ENCODE data around the gene ARHGAP22. TPM values are rescaled to one million over a fixed set of nuclear protein-coding genes. Genes with fewer than 3 reads are reported as not detected.

ARHGAP22 gene
- total RNA-seq, 1 experiment from 2014 or later: 9.9 TPM

DNA sequence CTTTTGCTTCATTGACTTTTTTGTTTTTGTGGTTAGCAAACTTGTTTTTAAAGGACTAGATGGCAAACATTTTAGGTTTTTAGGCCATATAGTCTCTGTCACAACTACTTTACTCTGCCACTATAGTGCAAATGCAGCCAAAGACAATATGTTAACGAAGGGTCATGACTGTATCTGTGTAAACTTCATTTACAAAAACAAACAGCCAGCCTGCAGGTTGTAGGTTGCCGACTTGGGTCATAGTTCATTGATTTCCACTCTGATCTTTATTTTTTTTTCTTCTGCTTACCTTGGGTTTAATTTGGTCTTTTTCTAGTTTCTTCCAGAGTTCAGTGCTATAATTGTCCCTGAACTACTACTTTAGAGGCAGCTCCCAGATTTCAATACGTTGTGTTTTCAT, 120.0 kb downstream of the ARHGAP22 start:
- Histone ChIP-seq H3K9ac (ENCODE audit: low read length) (no peak overlapping the region), H3K27me3 (ENCODE audit: insufficient read depth, low read length) (no peaks in the 10 kb centered on the region), H3K4me1 (ENCODE audit: control insufficient read depth in 1 of 2, insufficient read depth in 2 of 2, low read length in 2 of 2) (no peaks in the 10 kb centered on the region), H3K9me3 (ENCODE audit: control insufficient read depth in 1 of 2, insufficient read depth in 1 of 2, low read depth in 1 of 2, low read length in 2 of 2) (no peaks in the 10 kb centered on the region), H3K36me3 (ENCODE audit: control insufficient read depth in 1 of 2, insufficient read depth in 2 of 2, low read length in 2 of 2) (no peaks in the 10 kb centered on the region), H3K9me2 (ENCODE audit: insufficient read depth) (no peaks in the 10 kb centered on the region), H3K27ac (ENCODE audit: low read depth, low read length) (no peak overlapping the region), H3K4me2 (ENCODE audit: low read length) (no peak overlapping the region), H3K4me3 (replicated peaks in 1 of 2; ENCODE audit: low read depth in 1 of 2, low read length in 2 of 2) (no peak overlapping the region), H2AFZ (ENCODE audit: low read depth, low read length, poor library complexity, severe bottlenecking) (no peak overlapping the region), H4K20me1 (ENCODE audit: insufficient read depth) (no peaks in the 10 kb centered on the region), H3K79me2 (ENCODE audit: insufficient read depth, low read length) (no peaks in the 10 kb centered on the region)
- intact Hi-C loops (cut with micrococcal nuclease): no loop called here
- POLR2A ChIA-PET: no interaction called here
- CTCF ChIA-PET: no interaction called here
- ATAC-seq (no peak), DNase-seq (ENCODE audit: low read depth, low spot score) (no peak)
- no TSS peak for BruUV-seq (replicated peaks)
- RAD21 ChIA-PET (ENCODE audit: low non-redundant PET in 1 of 2, low total read pairs in 2 of 2, uncharacterized antibody in 2 of 2, unreplicated experiment in 2 of 2): no interaction called here
- TF ChIP-seq, protein P1, sequence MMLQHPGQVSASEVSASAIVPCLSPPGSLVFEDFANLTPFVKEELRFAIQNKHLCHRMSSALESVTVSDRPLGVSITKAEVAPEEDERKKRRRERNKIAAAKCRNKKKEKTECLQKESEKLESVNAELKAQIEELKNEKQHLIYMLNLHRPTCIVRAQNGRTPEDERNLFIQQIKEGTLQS (IDR thresholded peaks at IDR 0.05): no peak
- TF ChIP-seq SP1 (IDR thresholded peaks at IDR 0.05; ENCODE audit: low read depth) (no peak), SIN3A (IDR thresholded peaks at IDR 0.05; ENCODE audit: low read depth) (no peak), EZH2phosphoT487 (IDR thresholded peaks at IDR 0.05; ENCODE audit: borderline replicate concordance) (no peak), CBX3 (IDR thresholded peaks at IDR 0.05; ENCODE audit: low read depth) (no peak), RAD21 (IDR thresholded peaks at IDR 0.05; ENCODE audit: low read depth) (no peak), POLR2A (IDR thresholded peaks at IDR 0.05; ENCODE audit: borderline replicate concordance, extremely low read depth, insufficient read depth, insufficient read length) (no peak), TCF7L2 (IDR thresholded peaks at IDR 0.05; ENCODE audit: borderline replicate concordance, extremely low read depth, insufficient read depth, insufficient read length) (no peak), EGR1 (IDR thresholded peaks at IDR 0.05; ENCODE audit: low read depth) (no peak), EZH2 (IDR thresholded peaks at IDR 0.05) (no peak)
- TF ChIP-seq, protein P2, sequence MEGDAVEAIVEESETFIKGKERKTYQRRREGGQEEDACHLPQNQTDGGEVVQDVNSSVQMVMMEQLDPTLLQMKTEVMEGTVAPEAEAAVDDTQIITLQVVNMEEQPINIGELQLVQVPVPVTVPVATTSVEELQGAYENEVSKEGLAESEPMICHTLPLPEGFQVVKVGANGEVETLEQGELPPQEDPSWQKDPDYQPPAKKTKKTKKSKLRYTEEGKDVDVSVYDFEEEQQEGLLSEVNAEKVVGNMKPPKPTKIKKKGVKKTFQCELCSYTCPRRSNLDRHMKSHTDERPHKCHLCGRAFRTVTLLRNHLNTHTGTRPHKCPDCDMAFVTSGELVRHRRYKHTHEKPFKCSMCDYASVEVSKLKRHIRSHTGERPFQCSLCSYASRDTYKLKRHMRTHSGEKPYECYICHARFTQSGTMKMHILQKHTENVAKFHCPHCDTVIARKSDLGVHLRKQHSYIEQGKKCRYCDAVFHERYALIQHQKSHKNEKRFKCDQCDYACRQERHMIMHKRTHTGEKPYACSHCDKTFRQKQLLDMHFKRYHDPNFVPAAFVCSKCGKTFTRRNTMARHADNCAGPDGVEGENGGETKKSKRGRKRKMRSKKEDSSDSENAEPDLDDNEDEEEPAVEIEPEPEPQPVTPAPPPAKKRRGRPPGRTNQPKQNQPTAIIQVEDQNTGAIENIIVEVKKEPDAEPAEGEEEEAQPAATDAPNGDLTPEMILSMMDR (IDR thresholded peaks at IDR 0.05 in 2 of 3, conservative IDR thresholded peaks at IDR 0.05 in 1 of 3; ENCODE audit: borderline replicate concordance in 1 of 3, insufficient read depth in 1 of 3, low read depth in 2 of 3, low read length in 2 of 3): no peak
- TF ChIP-seq, protein P3, sequence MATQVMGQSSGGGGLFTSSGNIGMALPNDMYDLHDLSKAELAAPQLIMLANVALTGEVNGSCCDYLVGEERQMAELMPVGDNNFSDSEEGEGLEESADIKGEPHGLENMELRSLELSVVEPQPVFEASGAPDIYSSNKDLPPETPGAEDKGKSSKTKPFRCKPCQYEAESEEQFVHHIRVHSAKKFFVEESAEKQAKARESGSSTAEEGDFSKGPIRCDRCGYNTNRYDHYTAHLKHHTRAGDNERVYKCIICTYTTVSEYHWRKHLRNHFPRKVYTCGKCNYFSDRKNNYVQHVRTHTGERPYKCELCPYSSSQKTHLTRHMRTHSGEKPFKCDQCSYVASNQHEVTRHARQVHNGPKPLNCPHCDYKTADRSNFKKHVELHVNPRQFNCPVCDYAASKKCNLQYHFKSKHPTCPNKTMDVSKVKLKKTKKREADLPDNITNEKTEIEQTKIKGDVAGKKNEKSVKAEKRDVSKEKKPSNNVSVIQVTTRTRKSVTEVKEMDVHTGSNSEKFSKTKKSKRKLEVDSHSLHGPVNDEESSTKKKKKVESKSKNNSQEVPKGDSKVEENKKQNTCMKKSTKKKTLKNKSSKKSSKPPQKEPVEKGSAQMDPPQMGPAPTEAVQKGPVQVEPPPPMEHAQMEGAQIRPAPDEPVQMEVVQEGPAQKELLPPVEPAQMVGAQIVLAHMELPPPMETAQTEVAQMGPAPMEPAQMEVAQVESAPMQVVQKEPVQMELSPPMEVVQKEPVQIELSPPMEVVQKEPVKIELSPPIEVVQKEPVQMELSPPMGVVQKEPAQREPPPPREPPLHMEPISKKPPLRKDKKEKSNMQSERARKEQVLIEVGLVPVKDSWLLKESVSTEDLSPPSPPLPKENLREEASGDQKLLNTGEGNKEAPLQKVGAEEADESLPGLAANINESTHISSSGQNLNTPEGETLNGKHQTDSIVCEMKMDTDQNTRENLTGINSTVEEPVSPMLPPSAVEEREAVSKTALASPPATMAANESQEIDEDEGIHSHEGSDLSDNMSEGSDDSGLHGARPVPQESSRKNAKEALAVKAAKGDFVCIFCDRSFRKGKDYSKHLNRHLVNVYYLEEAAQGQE (IDR thresholded peaks at IDR 0.05; ENCODE audit: low read depth): no peak

Data from HCT116 (cell line).